Gastrocnemius medialis (tissue), 4 donors: ENCODE measurements around the gene SLC9A7. TPM values are rescaled to one million over a fixed set of nuclear protein-coding genes. Genes with fewer than 3 reads are reported as not detected.

Experiments
- ATAC-seq, 2 donors: fragments of 150-250 bp; one replicate each; pipeline ENCODE4 v1.9.1; 2016
- DNase-seq, 2 donors: peaks; one replicate each; pipeline ENCODE4 v3.0.0-alpha.2; 2019
- H3K27ac ChIP-seq, 4 donors: fragments of 200-600 bp; sonication (generic); 1 replicate in 1 of 4; 2 replicates in 3 of 4; pipeline ENCODE4 v1.5.1; 2016 to 2018; ENCODE audit warnings: mild to moderate bottlenecking in 2 of 4, moderate library complexity in 1 of 4
- H3K27me3 ChIP-seq, 3 donors: fragments of 200-600 bp; sonication (generic) in 2 of 3; 1 replicate in 1 of 3; 2 replicates in 2 of 3; pipeline versions ENCODE4 v1.5.1 to v1.6.0; 2016 to 2019; ENCODE audit warnings: mild to moderate bottlenecking in 1 of 3, moderate library complexity in 1 of 3
- H3K36me3 ChIP-seq, 2 donors: fragments of 200-600 bp; sonication (generic) in 1 of 2; one replicate each; pipeline ENCODE4 v1.5.1; 2017 to 2018
- H3K4me1 ChIP-seq, 2 donors: fragments of 200-600 bp; sonication (generic) in 1 of 2; one replicate each; pipeline ENCODE4 v1.5.1; 2016 to 2017; ENCODE audit warnings: mild to moderate bottlenecking in 2 of 2
- H3K4me3 ChIP-seq, 4 donors: fragments of 200-600 bp; sonication (generic) in 3 of 4; 1 replicate in 1 of 4; 2 replicates in 3 of 4; pipeline ENCODE4 v1.5.1; 2016 to 2019; ENCODE audit warnings: mild to moderate bottlenecking in 2 of 4
- H3K9me3 ChIP-seq, 3 donors: fragments of 200-600 bp; sonication (generic) in 2 of 3; 1 replicate in 1 of 3; 2 replicates in 2 of 3; pipeline ENCODE4 v1.5.1; 2016 to 2019
- CTCF ChIP-seq, 5 experiments: fragments of 450-650 bp in 3 of 5; fragments of 200-600 bp in 2 of 5; sonication (generic) in 2 of 5; IDR thresholded peaks in 4 of 5; conservative IDR thresholded peaks in 1 of 5; 1 replicate in 4 of 5; 2 replicates in 1 of 5; pipeline ENCODE4 v1.5.1; 2016 to 2019; ENCODE audit warnings: antibody characterized with exemption in 5 of 5, mild to moderate bottlenecking in 3 of 5, moderate library complexity in 3 of 5
- POLR2A ChIP-seq, 2 donors: fragments of 450-650 bp; IDR thresholded peaks; one replicate each; pipeline ENCODE4 v1.6.1; 2017; ENCODE audit warnings: antibody characterized with exemption in 2 of 2, mild to moderate bottlenecking in 2 of 2, moderate library complexity in 2 of 2
- in situ Hi-C, 4 donors: fragments of 200-750 bp; cut with MboI; loops; one replicate each; pipeline versions ENCODE4 v1.15.0 to v1.8.0; 2017; ENCODE audit warnings: low sequenced_read_pairs in 4 of 4
- intact Hi-C: fragments of 100-400 bp; cut with DNase I; formaldehyde crosslinking; loops from one replicate; pipeline ENCODE4 v1.15.1; 2023; ENCODE audit warnings: low total_unique reads
- total RNA-seq, 4 donors: library from RNA; depleted of rRNA; stranded (reverse); fragments of >200 nt; gene quantifications; one replicate each; pipeline versions ENCODE4 v1.1.0 to v1.2.3, GENCODE V29; 2016

Gene SLC9A7
- total RNA-seq, 4 donors from 2014 or later = 13.3 to 27.4 (median 20.0) TPM

- Histone ChIP-seq H3K4me3 (no peak overlapping the region), H3K9me3 (no peaks in the 10 kb centered on the region), H3K36me3 (no peaks in the 10 kb centered on the region), H3K27ac (no peak overlapping the region), H3K27me3 (no peaks in the 10 kb centered on the region), H3K4me1 (no peaks in the 10 kb centered on the region)
- intact Hi-C loops (no loop called here), in situ Hi-C loops (no loop called here)
- ATAC-seq (no peak), DNase-seq (no peak)
- TF ChIP-seq POLR2A (IDR thresholded peaks at IDR 0.05) (no peak), CTCF (IDR thresholded peaks at IDR 0.05 in 4 of 5, conservative IDR thresholded peaks at IDR 0.05 in 1 of 5) (no peak)
These were observed 36.0 kb downstream of the SLC9A7 start for GRCh38 chrX:46722742-46723568.

- TF ChIP-seq CTCF (IDR thresholded peaks at IDR 0.05 in 4 of 5, conservative IDR thresholded peaks at IDR 0.05 in 1 of 5) = no peak
- TF ChIP-seq POLR2A (IDR thresholded peaks at IDR 0.05) = no peak
- intact Hi-C loops (no loop called here), in situ Hi-C loops (no loop called here)
- DNase-seq = no peak
- Histone ChIP-seq H3K27ac (no peak overlapping the region), H3K4me1 (no peaks in the 10 kb centered on the region), H3K9me3 (no peaks in the 10 kb centered on the region), H3K36me3 (no peaks in the 10 kb centered on the region), H3K4me3 (no peak overlapping the region), H3K27me3 (no peaks in the 10 kb centered on the region)
- ATAC-seq = no peak
These were observed 42.1 kb downstream of the SLC9A7 start for GRCh38 chrX:46716796-46717195.

GRCh38 chrX:46715997-46716396 is 42.9 kb downstream of the SLC9A7 start:
- no peak overlapping the region for H3K4me3 ChIP-seq
- H3K4me1 ChIP-seq = no peaks in the 10 kb centered on the region
- ATAC-seq (no peak), DNase-seq (no peak)
- intact Hi-C loops (no loop called here), in situ Hi-C loops (no loop called here)
- no peak for TF ChIP-seq CTCF (IDR thresholded peaks at IDR 0.05 in 4 of 5, conservative IDR thresholded peaks at IDR 0.05 in 1 of 5)
- no peaks in the 10 kb centered on the region for H3K27me3 ChIP-seq
- H3K36me3 ChIP-seq = no peaks in the 10 kb centered on the region
- no peak overlapping the region for H3K27ac ChIP-seq
- H3K9me3 ChIP-seq = no peaks in the 10 kb centered on the region

- Histone ChIP-seq H3K4me3 (no peak overlapping the region), H3K27ac (no peak overlapping the region), H3K27me3 (no peaks in the 10 kb centered on the region), H3K36me3 (no peaks in the 10 kb centered on the region), H3K4me1 (no peaks in the 10 kb centered on the region), H3K9me3 (no peaks in the 10 kb centered on the region)
- in situ Hi-C loops = no loop called here
- DNase-seq (no peak), ATAC-seq (no peak)
- intact Hi-C loops = no loop called here
- no peak for TF ChIP-seq CTCF (IDR thresholded peaks at IDR 0.05 in 4 of 5, conservative IDR thresholded peaks at IDR 0.05 in 1 of 5)
- no peak for TF ChIP-seq POLR2A (IDR thresholded peaks at IDR 0.05)
These were observed 43.4 kb downstream of the SLC9A7 start for GRCh38 chrX:46715530-46715929.
